ENCODE measurements around the gene ADRA2C.

The ADRA2C gene

DNA sequence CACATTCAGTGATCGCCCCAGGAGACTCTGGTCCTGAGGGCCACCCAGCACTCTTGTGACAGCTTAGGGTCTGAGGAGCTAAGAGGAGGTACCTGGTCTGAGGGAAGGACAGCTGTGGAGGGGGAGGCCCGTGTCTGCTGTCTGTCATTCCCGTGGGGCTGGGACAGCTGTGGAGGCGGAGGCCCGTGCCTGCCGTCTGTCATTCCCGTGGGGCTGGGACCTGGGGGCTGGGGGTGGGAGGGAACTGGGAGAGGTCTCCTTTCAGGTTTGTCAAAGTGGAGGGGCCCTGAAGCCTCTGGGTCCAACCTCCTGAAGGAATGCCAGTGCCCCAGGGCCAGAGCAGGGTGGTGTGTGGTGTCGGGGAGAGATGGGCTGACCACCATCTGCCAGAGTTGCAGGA is 45.0 kb upstream of the ADRA2C start:
- no peak for DNase-seq (ENCODE audit: low spot score)
- TF ChIP-seq CTCF (IDR thresholded peaks at IDR 0.05): no peak
- Histone ChIP-seq H3K4me3 (no peak overlapping the region), H3K27ac (peak overlapping the region in 1 of 2 donors; percentile 83)

GRCh38 chr4:3721627-3722026 is 44.6 kb upstream of the ADRA2C start:
- Histone ChIP-seq H3K4me3 (no peak overlapping the region), H3K27ac (peak overlapping the region in 1 of 2 donors; percentile 83)
- no peak for TF ChIP-seq CTCF (IDR thresholded peaks at IDR 0.05)
- DNase-seq (ENCODE audit: low spot score): no peak

DNA sequence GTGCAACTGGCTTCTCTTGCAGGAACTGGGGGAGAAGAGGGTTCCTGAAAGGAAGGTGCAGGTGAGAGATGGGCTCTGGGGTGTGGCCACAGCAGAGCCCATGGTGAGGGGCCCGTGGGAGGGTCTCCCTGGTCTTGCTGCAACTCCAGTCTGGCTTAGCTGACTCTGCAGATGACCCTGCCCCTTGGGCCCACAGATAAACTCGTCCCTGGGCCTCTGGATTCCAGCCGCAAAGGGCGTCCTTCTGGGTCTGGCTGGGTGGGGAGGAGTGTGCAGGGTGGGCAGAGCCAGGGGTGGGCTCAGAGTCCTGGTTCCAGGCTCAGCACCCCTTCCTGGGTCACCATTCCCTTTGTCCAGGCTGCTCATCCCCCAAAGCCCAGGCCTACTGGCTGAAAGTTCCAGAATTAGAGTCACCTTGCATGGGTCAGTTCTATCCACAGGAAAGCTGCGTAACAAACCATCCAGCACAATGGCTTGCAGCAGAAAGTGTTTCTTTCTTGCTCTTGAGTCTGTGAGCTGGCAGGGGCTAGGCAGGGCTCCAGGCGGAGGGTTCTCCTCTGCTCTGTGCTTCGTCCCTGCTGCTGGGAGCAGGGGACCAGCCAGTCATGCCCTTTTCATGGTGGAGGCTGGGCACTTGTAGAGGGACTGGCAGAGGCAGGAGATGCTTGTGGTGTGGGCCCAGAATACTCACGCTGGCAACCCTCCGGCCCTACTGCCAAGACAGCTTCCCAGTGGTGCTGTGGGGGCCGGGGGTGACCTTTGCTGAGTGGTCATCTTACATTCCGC is 43.5 kb upstream of the ADRA2C start:
- no peak for DNase-seq (ENCODE audit: low spot score)

GRCh38 chr4:3723232-3723642 is 42.9 kb upstream of the ADRA2C start:
- H3K4me3 ChIP-seq: no peak overlapping the region
- TF ChIP-seq CTCF (IDR thresholded peaks at IDR 0.05): no peak
- no peak for DNase-seq (ENCODE audit: low spot score)
- H3K27ac ChIP-seq: peak overlapping the region in 1 of 2 donors; percentile 83

More for the DNA sequence above, 43.5 kb upstream of the ADRA2C start:
- TF ChIP-seq CTCF (IDR thresholded peaks at IDR 0.05): no peak
- no peak overlapping the region for H3K4me3 ChIP-seq
- H3K27ac ChIP-seq: peak overlapping the region in 1 of 2 donors; percentile 83

- Histone ChIP-seq H3K27ac (no peak overlapping the region), H3K4me3 (no peak overlapping the region)
- no peak for DNase-seq (ENCODE audit: low spot score)
- no peak for TF ChIP-seq CTCF (IDR thresholded peaks at IDR 0.05)
These were observed 41.6 kb upstream of the ADRA2C start for GRCh38 chr4:3724319-3725231.

GRCh38 chr4:3725936-3726870 is 40.0 kb upstream of the ADRA2C start:
- TF ChIP-seq CTCF (IDR thresholded peaks at IDR 0.05): no peak
- Histone ChIP-seq H3K27ac (no peak overlapping the region), H3K4me3 (no peak overlapping the region)
- DNase-seq (ENCODE audit: low spot score): no peak
